IPS-15b (cell line): ENCODE results near the gene BLOC1S3.
A peak's percentile ranks its signal among the peaks of the same experiment; 100 is the strongest.

Source experiments
- H3K27me3 ChIP-seq: one replicate; pipeline ENCODE4 v1.6.1; 2013; ENCODE audit warnings: low read length; ENCODE audit not compliant: control insufficient read depth, insufficient read depth
- H3K36me3 ChIP-seq: one replicate; pipeline ENCODE4 v1.6.1; 2013; ENCODE audit warnings: low read length; ENCODE audit not compliant: control insufficient read depth, insufficient read depth
- H3K4me1 ChIP-seq: one replicate; pipeline ENCODE4 v1.6.1; 2013; ENCODE audit warnings: mild to moderate bottlenecking, low read length; ENCODE audit not compliant: control insufficient read depth, insufficient read depth
- H3K4me3 ChIP-seq: one replicate; pipeline ENCODE4 v1.5.1; 2013; ENCODE audit warnings: low read depth, low read length
- H3K9ac ChIP-seq: one replicate; pipeline ENCODE4 v1.6.1; 2013; ENCODE audit warnings: low read depth, mild to moderate bottlenecking, low read length
- H3K9me3 ChIP-seq: one replicate; pipeline ENCODE4 v1.6.1; 2013; ENCODE audit warnings: mild to moderate bottlenecking, low read length; ENCODE audit not compliant: control insufficient read depth, insufficient read depth

The BLOC1S3 gene

GRCh38 chr19:45179892-45180370 is 1.3 kb downstream of the BLOC1S3 start:
- H3K4me3 ChIP-seq: peak overlapping the region; percentile 100
- peaks cover 2% of the 10 kb centered on the region for H3K36me3 ChIP-seq
- H3K4me1 ChIP-seq: no peaks in the 10 kb centered on the region
- H3K9ac ChIP-seq: no peak overlapping the region
- no peaks in the 10 kb centered on the region for H3K9me3 ChIP-seq
- no peaks in the 10 kb centered on the region for H3K27me3 ChIP-seq

GRCh38 chr19:45180936-45181335 is 2.4 kb downstream of the BLOC1S3 start:
- Histone ChIP-seq H3K27me3 (peaks cover 2% of the 10 kb centered on the region), H3K9me3 (no peaks in the 10 kb centered on the region), H3K36me3 (peaks cover 2% of the 10 kb centered on the region), H3K4me1 (no peaks in the 10 kb centered on the region), H3K9ac (no peak overlapping the region), H3K4me3 (no peak overlapping the region)

DNA sequence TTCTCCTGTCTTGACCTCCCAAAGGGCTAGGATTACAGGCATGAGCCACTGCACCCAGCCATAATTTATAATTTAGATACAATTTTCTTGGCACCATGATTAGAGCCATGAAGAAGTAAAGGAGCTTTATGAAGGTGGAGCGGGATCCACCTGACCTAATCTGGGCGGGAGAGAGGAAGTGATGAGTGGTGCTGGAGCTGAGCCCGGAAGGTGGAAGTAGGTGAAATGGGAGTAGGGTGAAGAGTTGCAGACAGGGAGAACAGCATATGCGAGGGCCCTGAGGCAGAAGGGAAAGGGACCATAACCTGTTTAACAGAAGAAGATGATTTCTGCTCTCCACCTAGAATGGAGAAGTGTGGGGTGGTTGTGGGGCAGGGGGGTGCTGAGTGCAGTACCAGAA is 4.2 kb downstream of the BLOC1S3 start:
- no peaks in the 10 kb centered on the region for H3K9me3 ChIP-seq
- H3K27me3 ChIP-seq: peaks cover 6% of the 10 kb centered on the region
- H3K9ac ChIP-seq: no peak overlapping the region
- H3K4me1 ChIP-seq: no peaks in the 10 kb centered on the region
- H3K36me3 ChIP-seq: peaks cover 2% of the 10 kb centered on the region
- no peak overlapping the region for H3K4me3 ChIP-seq

GRCh38 chr19:45184115-45184514 is 5.5 kb downstream of the BLOC1S3 start:
- H3K27me3 ChIP-seq: peaks cover 6% of the 10 kb centered on the region
- H3K4me3 ChIP-seq: no peak overlapping the region
- peaks cover 2% of the 10 kb centered on the region for H3K36me3 ChIP-seq
- H3K9ac ChIP-seq: no peak overlapping the region
- no peaks in the 10 kb centered on the region for H3K4me1 ChIP-seq
- no peaks in the 10 kb centered on the region for H3K9me3 ChIP-seq

GRCh38 chr19:45186509-45187334 is 8.1 kb downstream of the BLOC1S3 start:
- no peak overlapping the region for H3K4me3 ChIP-seq
- H3K4me1 ChIP-seq: no peaks in the 10 kb centered on the region
- H3K9ac ChIP-seq: no peak overlapping the region
- no peaks in the 10 kb centered on the region for H3K36me3 ChIP-seq
- peaks cover 6% of the 10 kb centered on the region for H3K27me3 ChIP-seq
- H3K9me3 ChIP-seq: no peaks in the 10 kb centered on the region

- no peaks in the 10 kb centered on the region for H3K4me1 ChIP-seq
- H3K4me3 ChIP-seq: no peak overlapping the region
- no peak overlapping the region for H3K9ac ChIP-seq
- H3K9me3 ChIP-seq: no peaks in the 10 kb centered on the region
- peaks cover 6% of the 10 kb centered on the region for H3K27me3 ChIP-seq
- H3K36me3 ChIP-seq: no peaks in the 10 kb centered on the region
These were observed 9.0 kb downstream of the BLOC1S3 start for GRCh38 chr19:45187421-45188100.

GRCh38 chr19:45189971-45190370 is 11.4 kb downstream of the BLOC1S3 start:
- Histone ChIP-seq H3K36me3 (no peaks in the 10 kb centered on the region), H3K9me3 (no peaks in the 10 kb centered on the region), H3K9ac (no peak overlapping the region), H3K27me3 (peaks cover 6% of the 10 kb centered on the region), H3K4me1 (no peaks in the 10 kb centered on the region), H3K4me3 (no peak overlapping the region)

DNA sequence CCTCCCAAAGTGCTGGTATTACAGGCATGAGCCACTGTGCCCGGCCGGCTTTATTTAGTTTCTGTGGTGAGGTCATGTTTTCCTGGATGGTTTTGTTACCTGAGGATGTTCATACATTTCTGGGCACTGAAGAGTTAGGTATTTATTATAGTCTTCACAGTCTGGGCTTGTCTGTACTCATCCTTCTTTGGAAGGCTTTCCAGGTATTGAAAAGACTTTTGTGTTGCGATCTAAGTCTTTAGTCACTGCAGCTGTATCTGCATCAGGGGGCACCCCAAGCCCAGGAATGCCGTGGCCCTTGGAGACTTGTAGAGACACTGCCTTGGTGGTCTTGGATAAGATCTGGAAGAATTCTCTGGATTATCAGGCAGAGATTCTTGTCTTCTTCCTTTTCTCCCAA is 12.8 kb downstream of the BLOC1S3 start:
- Histone ChIP-seq H3K36me3 (no peaks in the 10 kb centered on the region), H3K9me3 (no peaks in the 10 kb centered on the region), H3K4me3 (no peak overlapping the region), H3K27me3 (peaks cover 4% of the 10 kb centered on the region), H3K9ac (no peak overlapping the region), H3K4me1 (no peaks in the 10 kb centered on the region)

- Histone ChIP-seq H3K9me3 (no peaks in the 10 kb centered on the region), H3K36me3 (no peaks in the 10 kb centered on the region), H3K4me1 (no peaks in the 10 kb centered on the region), H3K9ac (no peak overlapping the region), H3K4me3 (no peak overlapping the region), H3K27me3 (no peaks in the 10 kb centered on the region)
These were observed 17.2 kb downstream of the BLOC1S3 start for GRCh38 chr19:45195764-45196163.

DNA sequence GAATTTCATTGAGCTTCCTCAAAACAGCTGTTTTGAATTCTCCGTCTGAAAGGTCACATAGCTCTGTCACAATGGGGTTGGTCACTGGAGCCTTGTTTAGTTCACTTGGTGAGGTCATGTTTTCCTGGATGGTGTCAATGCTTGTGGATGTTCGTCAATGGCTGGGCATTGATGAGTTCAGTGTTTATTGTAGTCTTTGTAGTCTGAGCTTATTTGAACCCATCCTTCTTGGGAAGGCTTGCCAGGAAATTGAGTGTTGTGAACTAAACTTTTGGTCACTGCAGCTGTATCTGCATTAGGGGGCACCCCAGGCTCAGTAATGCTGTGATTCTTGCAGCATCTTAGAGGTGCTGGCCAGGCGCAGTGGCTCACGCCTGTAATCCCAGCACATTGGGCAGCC is 22.0 kb downstream of the BLOC1S3 start:
- H3K4me3 ChIP-seq: no peak overlapping the region
- no peaks in the 10 kb centered on the region for H3K27me3 ChIP-seq
- H3K9ac ChIP-seq: no peak overlapping the region
- H3K4me1 ChIP-seq: no peaks in the 10 kb centered on the region
- H3K36me3 ChIP-seq: no peaks in the 10 kb centered on the region
- H3K9me3 ChIP-seq: no peaks in the 10 kb centered on the region

DNA sequence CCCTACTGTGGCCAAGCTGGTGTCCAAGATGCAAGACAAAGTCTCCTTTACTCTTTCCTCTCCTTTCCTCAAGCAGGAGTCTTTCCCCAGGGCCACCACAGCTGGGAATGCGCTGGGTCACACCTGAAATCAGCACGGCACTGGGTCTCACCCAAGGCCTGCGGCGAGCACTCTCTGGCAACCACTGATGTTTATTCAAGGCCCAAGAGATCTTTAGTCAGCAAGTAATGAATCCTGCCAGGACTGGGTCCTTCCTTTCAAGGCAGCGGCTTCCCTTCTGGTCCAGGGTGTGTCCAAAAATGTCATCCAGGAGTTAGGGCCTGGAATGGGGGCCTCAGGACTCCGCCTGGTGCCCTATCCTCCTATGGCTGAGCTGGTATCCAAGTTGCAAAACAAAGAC is 24.1 kb downstream of the BLOC1S3 start:
- Histone ChIP-seq H3K27me3 (no peaks in the 10 kb centered on the region), H3K9me3 (no peaks in the 10 kb centered on the region), H3K4me3 (no peak overlapping the region), H3K4me1 (no peaks in the 10 kb centered on the region), H3K9ac (no peak overlapping the region), H3K36me3 (no peaks in the 10 kb centered on the region)

- Histone ChIP-seq H3K9ac (no peak overlapping the region), H3K27me3 (no peaks in the 10 kb centered on the region), H3K36me3 (no peaks in the 10 kb centered on the region), H3K4me1 (no peaks in the 10 kb centered on the region), H3K9me3 (no peaks in the 10 kb centered on the region), H3K4me3 (no peak overlapping the region)
These were observed 27.2 kb downstream of the BLOC1S3 start for GRCh38 chr19:45205810-45206209.
